Spinal cord (tissue), 10 donors: Measurements from ENCODE around the gene CMIP. TPM values are rescaled to one million over a fixed set of nuclear protein-coding genes. Genes with fewer than 3 reads are reported as not detected.

Source experiments
- DNase-seq, 6 donors: peaks; one replicate each; pipeline versions ENCODE4 v3.0.0 to v3.0.0-alpha.2; 2013 to 2015; ENCODE audit warnings: low spot score in 6 of 6, low read depth in 4 of 6
- H3K27ac ChIP-seq: one replicate; pipeline ENCODE4 v1.5.1; 2013; ENCODE audit warnings: low read depth, low read length, control low read depth
- H3K27me3 ChIP-seq: one replicate; pipeline ENCODE4 v1.6.1; 2013; ENCODE audit warnings: low read length; ENCODE audit not compliant: control insufficient read depth, insufficient read depth
- H3K36me3 ChIP-seq: one replicate; pipeline ENCODE4 v1.6.1; 2013; ENCODE audit warnings: low read length; ENCODE audit not compliant: control insufficient read depth, insufficient read depth
- H3K4me1 ChIP-seq: one replicate; pipeline ENCODE4 v1.6.1; 2013; ENCODE audit warnings: low read length; ENCODE audit not compliant: control insufficient read depth, insufficient read depth
- H3K4me3 ChIP-seq: one replicate; pipeline ENCODE4 v1.5.1; 2013; ENCODE audit warnings: low read depth, low read length, control low read depth
- H3K9me3 ChIP-seq: one replicate; pipeline ENCODE4 v1.6.1; 2013; ENCODE audit warnings: low read length; ENCODE audit not compliant: control insufficient read depth, insufficient read depth
- WGBS: methylation state at CpG from one replicate; pipeline ENCODE4 v1.1.5; 2013; ENCODE audit warnings: missing lambda C conversion rate; ENCODE audit not compliant: insufficient coverage; 5-methylcytosine and 5-hydroxymethylcytosine counted together
- polyA plus RNA-seq, 2 donors: library from polyadenylated mRNA; unstranded; fragments of 120-200 nt; gene quantifications; one replicate each; pipeline ENCODE4 v1.2.1, GENCODE V29; 2013; ENCODE audit not compliant: insufficient read length in 2 of 2
- total RNA-seq, 2 donors: library from RNA; depleted of rRNA in 1 of 2; stranded (reverse); fragments of 120-200 nt in 1 of 2; fragments of >200 nt in 1 of 2; gene quantifications; one replicate each; pipeline versions ENCODE4 v1.2.3 to v1.2.4, GENCODE V29; 2013 to 2014
- donor health status: healthy.

Gene CMIP
- total and polyA plus RNA-seq, 4 donors = 20.6 to 151 (median 100) TPM

GRCh38 chr16:81626181-81626674 lies 181.6 kb downstream of the CMIP start:
- 83% methylated on average over 6 of the region's 6 CpGs for WGBS
- H3K9me3 ChIP-seq = no peaks in the 10 kb centered on the region
- H3K36me3 ChIP-seq = peaks cover 45% of the 10 kb centered on the region
- DNase-seq = no peak
- H3K4me1 ChIP-seq = peaks cover 36% of the 10 kb centered on the region
- H3K27ac ChIP-seq = no peak overlapping the region
- H3K27me3 ChIP-seq = no peaks in the 10 kb centered on the region
- no peak overlapping the region for H3K4me3 ChIP-seq

- DNase-seq = no peak
- WGBS = 77% methylated on average over 3 of the region's 6 CpGs
These were observed 182.4 kb downstream of the CMIP start for GRCh38 chr16:81627024-81627423.

GRCh38 chr16:81627729-81628244 lies 183.2 kb downstream of the CMIP start:
- no peak for DNase-seq
- H3K4me1 ChIP-seq = peaks cover 38% of the 10 kb centered on the region
- peaks cover 40% of the 10 kb centered on the region for H3K36me3 ChIP-seq
- H3K27me3 ChIP-seq = no peaks in the 10 kb centered on the region
- no peak overlapping the region for H3K4me3 ChIP-seq
- H3K27ac ChIP-seq = no peak overlapping the region
- 90% methylated on average over 10 of the region's 12 CpGs for WGBS
- H3K9me3 ChIP-seq = no peaks in the 10 kb centered on the region

More at GRCh38 chr16:81627024-81627423, 182.4 kb downstream of the CMIP start:
- no peak overlapping the region for H3K27ac ChIP-seq
- H3K4me1 ChIP-seq = peaks cover 33% of the 10 kb centered on the region
- no peak overlapping the region for H3K4me3 ChIP-seq
- H3K9me3 ChIP-seq = no peaks in the 10 kb centered on the region
- no peaks in the 10 kb centered on the region for H3K27me3 ChIP-seq
- H3K36me3 ChIP-seq = peaks cover 40% of the 10 kb centered on the region

- H3K4me1 ChIP-seq = peaks cover 50% of the 10 kb centered on the region
- 79% methylated on average over 25 of the region's 26 CpGs for WGBS
- no peak overlapping the region for H3K4me3 ChIP-seq
- H3K9me3 ChIP-seq = no peaks in the 10 kb centered on the region
- DNase-seq = no peak
- no peaks in the 10 kb centered on the region for H3K27me3 ChIP-seq
- H3K36me3 ChIP-seq = peaks cover 37% of the 10 kb centered on the region
- H3K27ac ChIP-seq = no peak overlapping the region
These were observed 184.6 kb downstream of the CMIP start for GRCh38 chr16:81629034-81629802.

- Histone ChIP-seq H3K9me3 (no peaks in the 10 kb centered on the region), H3K4me1 (peaks cover 56% of the 10 kb centered on the region), H3K27ac (no peak overlapping the region), H3K4me3 (no peak overlapping the region), H3K36me3 (peaks cover 36% of the 10 kb centered on the region), H3K27me3 (no peaks in the 10 kb centered on the region)
- DNase-seq = no peak
- 73% methylated on average over 17 of the region's 18 CpGs for WGBS
These were observed 185.5 kb downstream of the CMIP start for GRCh38 chr16:81629896-81630634.

GRCh38 chr16:81630635-81631031 lies 186.0 kb downstream of the CMIP start:
- Histone ChIP-seq H3K27ac (no peak overlapping the region), H3K27me3 (no peaks in the 10 kb centered on the region), H3K4me3 (no peak overlapping the region), H3K9me3 (no peaks in the 10 kb centered on the region), H3K4me1 (peaks cover 52% of the 10 kb centered on the region), H3K36me3 (peaks cover 31% of the 10 kb centered on the region)
- WGBS = 39% methylated on average over 5 of the region's 5 CpGs
- peak in 2 of 6 donors; percentile 44 to 48 for DNase-seq

GRCh38 chr16:81632392-81633146 lies 188.0 kb downstream of the CMIP start:
- Histone ChIP-seq H3K4me3 (no peak overlapping the region), H3K27ac (no peak overlapping the region), H3K36me3 (peaks cover 21% of the 10 kb centered on the region), H3K4me1 (peaks cover 46% of the 10 kb centered on the region), H3K9me3 (no peaks in the 10 kb centered on the region), H3K27me3 (no peaks in the 10 kb centered on the region)
- no peak for DNase-seq
- 91% methylated on average over 16 of the region's 18 CpGs for WGBS

- WGBS = 53% methylated on average over 11 of the region's 11 CpGs
- DNase-seq = no peak
- H3K36me3 ChIP-seq = peaks cover 15% of the 10 kb centered on the region
- H3K9me3 ChIP-seq = no peaks in the 10 kb centered on the region
- no peak overlapping the region for H3K4me3 ChIP-seq
- H3K4me1 ChIP-seq = peaks cover 49% of the 10 kb centered on the region
- H3K27ac ChIP-seq = peak overlapping the region; percentile 19
- no peaks in the 10 kb centered on the region for H3K27me3 ChIP-seq
These were observed 188.6 kb downstream of the CMIP start for GRCh38 chr16:81633147-81633619.
